Activated B cell treated with CpG ODN at 0.5 μM for 24 hours (primary cell): ENCODE measurements around the gene CCDC97. TPM values are rescaled to one million over a fixed set of nuclear protein-coding genes. Genes with fewer than 3 reads are reported as not detected.

Experiments used
- ATAC-seq: fragments of 200-7000 bp; cut with Tn5 transposase; one replicate; pipeline ENCODE4 v1.10.0; 2021; ENCODE audit warnings: low read depth, mild to moderate bottlenecking, moderate library complexity
- CTCF ChIA-PET: fragments of 350-600 bp; sonication (Branson Sonifier 250); formaldehyde crosslinking; loops from one replicate; lab custom pipeline; 2021; ENCODE audit warnings: antibody characterized with exemption; lab: Charles Lee
- POLR2A ChIA-PET: fragments of 350-600 bp; sonication (Branson Sonifier 250); formaldehyde crosslinking; loops from one replicate; lab custom pipeline; 2021; ENCODE audit warnings: antibody characterized with exemption; lab: Charles Lee
- DNase-seq: peaks from one replicate; pipeline ENCODE4 v3.0.0; 2022
- H3K27ac Mint-ChIP-seq: one replicate; pipeline ENCODE4 v1.8.0; 2020; ENCODE audit warnings: mixed read lengths
- H3K27me3 Mint-ChIP-seq: one replicate; pipeline ENCODE4 v1.8.0; 2021; ENCODE audit warnings: mixed read lengths
- H3K36me3 Mint-ChIP-seq: one replicate; pipeline ENCODE4 v1.8.0; 2021; ENCODE audit warnings: low read depth, mixed read lengths
- H3K4me1 Mint-ChIP-seq: one replicate; pipeline ENCODE4 v1.8.0; 2021; ENCODE audit warnings: mixed read lengths
- H3K4me3 Mint-ChIP-seq: one replicate; pipeline ENCODE4 v1.8.0; 2020; ENCODE audit warnings: mild to moderate bottlenecking, mixed read lengths
- H3K9me3 Mint-ChIP-seq: one replicate; pipeline ENCODE4 v1.8.0; 2020; ENCODE audit warnings: mixed read lengths
- CTCF ChIP-seq: fragments of 200-600 bp; IDR thresholded peaks from one replicate; pipeline ENCODE4 v1.8.0; 2022; ENCODE audit warnings: antibody characterized with exemption, mild to moderate bottlenecking
- intact Hi-C: fragments of 100-400 bp; cut with micrococcal nuclease; formaldehyde crosslinking; loops from one replicate; pipeline ENCODE4 v1.15.1; 2024
- total RNA-seq: library from RNA; stranded (reverse); gene quantifications from 2 replicates; pipeline ENCODE4 v1.2.3, GENCODE V29; 2022

The CCDC97 gene
- total RNA-seq, 1 donor from 2014 or later: 65.3 TPM

- ATAC-seq: peak; percentile 4
- no peak for DNase-seq
- POLR2A ChIA-PET: interaction anchor here (0.5 to 6.2 kb wide), 12 partner anchors 11 to 551 kb away, joined by 3 to 119 read pairs (median 6); partner anchors contain the start of genes B9D2, CCDC97, HNRNPUL1 and TGFB1
Observed at GRCh38 chr19:41328157-41328841, 18.3 kb downstream of the CCDC97 start.

GRCh38 chr19:41328842-41329225 is 18.9 kb downstream of the CCDC97 start:
- DNase-seq (no peak), ATAC-seq (no peak)
- H3K27me3 Mint-ChIP-seq: no peaks in the 10 kb centered on the region
- H3K9me3 Mint-ChIP-seq: no peaks in the 10 kb centered on the region
- intact Hi-C loops: no loop called here
- CTCF ChIA-PET: interaction anchor here (0.6 to 1.2 kb wide), 2 partner anchors 11 to 27 kb away, joined by 3 read pairs; no protein-coding TSS in a partner anchor
- H3K36me3 Mint-ChIP-seq: peaks cover 47% of the 10 kb centered on the region
- TF ChIP-seq CTCF: no peak
- POLR2A ChIA-PET: interaction anchor here (0.5 to 6.2 kb wide), 9 partner anchors 9 to 576 kb away, joined by 3 to 119 read pairs (median 8); partner anchors contain the start of genes B9D2, HNRNPUL1 and TGFB1
- H3K4me3 Mint-ChIP-seq: peak overlapping the region; percentile 77
- H3K4me1 Mint-ChIP-seq: peaks cover 65% of the 10 kb centered on the region
- H3K27ac Mint-ChIP-seq: peak overlapping the region; percentile 91

More at GRCh38 chr19:41328157-41328841, 18.3 kb downstream of the CCDC97 start:
- H3K27ac Mint-ChIP-seq: peak overlapping the region; percentile 91
- H3K36me3 Mint-ChIP-seq: peaks cover 45% of the 10 kb centered on the region
- CTCF ChIA-PET: interaction anchor here (0.6 to 2.2 kb wide), 4 partner anchors 12 to 27 kb away, joined by 3 to 18 read pairs (median 4); partner anchors contain the start of gene TGFB1
- no peaks in the 10 kb centered on the region for H3K27me3 Mint-ChIP-seq
- TF ChIP-seq CTCF: no peak
- no peaks in the 10 kb centered on the region for H3K9me3 Mint-ChIP-seq
- intact Hi-C loops: no loop called here
- H3K4me3 Mint-ChIP-seq: peak overlapping the region; percentile 77
- peaks cover 66% of the 10 kb centered on the region for H3K4me1 Mint-ChIP-seq

- Mint-ChIP-seq H3K27me3 (no peaks in the 10 kb centered on the region), H3K27ac (no peak overlapping the region), H3K9me3 (no peaks in the 10 kb centered on the region), H3K4me1 (peaks cover 61% of the 10 kb centered on the region), H3K36me3 (peaks cover 54% of the 10 kb centered on the region), H3K4me3 (no peak overlapping the region)
- ChIA-PET CTCF (no interaction called here), POLR2A (no interaction called here)
- DNase-seq (no peak), ATAC-seq (no peak)
- intact Hi-C loops: no loop called here
- TF ChIP-seq CTCF: no peak
Observed at GRCh38 chr19:41330481-41330880, 20.5 kb downstream of the CCDC97 start.

GRCh38 chr19:41330946-41331678 is 21.1 kb downstream of the CCDC97 start:
- Mint-ChIP-seq H3K4me1 (peaks cover 61% of the 10 kb centered on the region), H3K36me3 (peaks cover 56% of the 10 kb centered on the region), H3K4me3 (no peak overlapping the region), H3K9me3 (no peaks in the 10 kb centered on the region), H3K27me3 (no peaks in the 10 kb centered on the region), H3K27ac (no peak overlapping the region)
- TF ChIP-seq CTCF: no peak
- DNase-seq (no peak), ATAC-seq (no peak)
- CTCF ChIA-PET: no interaction called here
- intact Hi-C loops: no loop called here
- POLR2A ChIA-PET: interaction anchor here (0.6 kb wide), 1 partner anchor 20 kb away, joined by 3 read pairs; no protein-coding TSS in a partner anchor

DNA sequence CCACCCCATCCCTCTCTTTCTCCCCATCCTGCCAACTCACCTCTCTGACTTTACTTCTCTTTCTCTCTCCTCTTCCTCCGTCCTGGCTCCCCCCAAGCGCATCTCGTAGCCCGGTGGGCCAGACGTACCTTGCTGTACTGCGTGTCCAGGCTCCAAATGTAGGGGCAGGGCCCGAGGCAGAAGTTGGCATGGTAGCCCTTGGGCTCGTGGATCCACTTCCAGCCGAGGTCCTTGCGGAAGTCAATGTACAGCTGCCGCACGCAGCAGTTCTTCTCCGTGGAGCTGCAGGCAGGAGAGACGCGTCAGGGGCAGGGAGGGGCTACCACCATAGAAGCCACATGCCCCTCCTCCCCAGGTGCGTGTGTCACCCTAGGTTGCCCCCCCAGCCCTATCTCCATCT is 22.0 kb downstream of the CCDC97 start:
- intact Hi-C loops: no loop called here
- ATAC-seq (no peak), DNase-seq (no peak)
- H3K9me3 Mint-ChIP-seq: no peaks in the 10 kb centered on the region
- no peaks in the 10 kb centered on the region for H3K27me3 Mint-ChIP-seq
- H3K4me3 Mint-ChIP-seq: no peak overlapping the region
- TF ChIP-seq CTCF: no peak
- ChIA-PET POLR2A (no interaction called here), CTCF (no interaction called here)
- peaks cover 55% of the 10 kb centered on the region for H3K4me1 Mint-ChIP-seq
- peaks cover 59% of the 10 kb centered on the region for H3K36me3 Mint-ChIP-seq
- peak overlapping the region; percentile 15 for H3K27ac Mint-ChIP-seq
